Iris pigment epithelial cell (primary cell): ENCODE data around the gene CRYZL1.
"Not testable (repeated sequence)": the region's sequence is repeated elsewhere in the genome, so short reads cannot be mapped to it uniquely, and the experiment has no call there.

Experiments used
- DNase-seq: peaks from one replicate; pipeline ENCODE4 v3.0.0-alpha.2; 2011; ENCODE audit warnings: low read depth

CRYZL1 gene

DNA sequence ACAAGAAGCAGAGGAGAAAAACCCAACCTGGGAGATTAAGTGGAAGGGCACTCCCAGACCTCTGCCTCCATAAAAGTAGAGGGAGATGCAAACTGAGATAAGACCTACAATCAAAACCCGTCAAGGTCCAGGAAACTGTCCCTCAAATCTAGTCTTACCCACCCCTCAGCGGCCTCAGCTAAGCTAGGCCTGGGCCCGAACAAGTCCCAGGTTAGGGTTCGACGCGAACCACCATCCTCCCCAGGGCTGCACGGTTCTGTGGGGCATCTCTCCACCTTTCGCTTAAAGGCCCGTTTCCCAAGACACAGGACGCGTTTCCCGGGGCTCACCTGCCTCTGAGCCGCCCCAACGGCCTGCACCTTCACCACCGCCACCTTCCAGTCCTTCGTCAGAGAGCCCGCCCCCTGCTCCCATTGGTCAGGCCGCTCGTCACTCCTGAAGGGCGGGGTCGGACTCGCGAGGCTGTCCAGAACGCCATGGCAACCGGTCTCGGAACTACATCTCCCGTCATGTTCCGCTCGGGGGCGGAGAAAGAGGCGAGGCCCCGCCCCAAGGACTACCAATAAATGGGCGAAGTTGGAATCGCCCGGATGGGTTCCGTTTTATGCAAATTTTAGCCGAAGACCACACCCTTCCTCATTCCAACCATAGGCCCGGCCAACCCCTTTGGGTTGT, at the start of gene CRYZL1:
CRYZL1 (minus strand) TSS at position 390 of the 675 bp plus-strand sequence. CDS start 10,190 bp downstream, outside the sequence.
- peak; percentile 100 for DNase-seq

DNA sequence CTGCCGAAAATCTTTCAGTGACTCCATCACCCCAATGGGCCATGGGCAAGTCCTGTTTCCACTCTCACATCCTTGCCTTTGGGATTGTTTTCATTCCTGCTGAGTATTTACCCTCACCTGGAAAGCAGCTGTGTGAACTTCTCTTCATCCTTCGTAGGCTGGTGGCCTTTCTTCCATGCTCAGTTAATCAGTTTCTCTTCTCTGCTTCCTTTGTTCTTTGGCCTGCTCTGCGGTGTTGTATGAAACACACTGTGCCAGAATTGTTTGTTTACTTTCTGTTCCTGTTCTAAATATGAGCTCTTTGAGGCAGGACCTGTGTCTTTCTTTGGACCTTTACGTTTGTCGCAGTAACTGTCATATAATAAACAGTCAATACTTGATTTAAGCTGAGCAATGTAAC, 49.3 kb upstream of the CRYZL1 start:
- DNase-seq, result no peak

DNA sequence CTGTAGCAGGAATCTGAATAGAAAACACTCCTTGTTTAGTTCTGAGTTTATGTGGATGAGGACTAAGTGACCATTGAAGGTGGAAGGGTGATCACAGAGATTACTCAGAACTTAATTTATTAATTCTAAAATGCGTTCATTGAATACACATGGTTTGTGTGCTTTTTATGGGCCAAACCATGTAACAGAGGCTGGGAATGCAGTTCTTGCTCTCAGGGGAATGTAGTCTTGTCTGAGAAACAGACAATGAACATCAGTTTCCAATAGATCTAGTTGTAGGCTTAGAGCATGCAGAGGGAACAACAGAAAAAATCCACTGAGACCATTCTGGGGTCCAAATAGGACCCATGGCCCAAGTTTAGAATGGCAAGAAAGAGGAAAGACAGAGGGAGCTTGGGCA, 46.8 kb upstream of the CRYZL1 start:
- no peak for DNase-seq

DNA sequence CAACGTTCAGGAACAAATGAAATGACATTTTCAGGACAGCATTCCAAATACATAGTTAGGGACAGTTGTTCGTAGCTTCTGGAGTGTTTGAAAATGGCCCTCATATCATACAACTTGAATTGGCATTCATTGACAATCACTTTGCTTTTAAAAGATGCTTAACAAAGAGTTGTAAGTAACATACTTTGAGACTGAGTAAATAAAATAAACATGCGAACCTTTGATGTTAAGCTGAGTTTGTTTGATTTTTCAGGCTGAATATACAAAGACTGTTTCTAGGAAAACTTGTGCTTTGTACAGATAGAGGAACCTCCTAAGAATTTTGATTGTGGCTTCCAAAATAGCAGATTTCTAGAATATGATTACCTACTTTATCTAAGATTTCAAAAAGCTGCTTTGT, 46.1 kb upstream of the CRYZL1 start:
- no peak for DNase-seq

GRCh38 chr21:33686386-33686785, 44.8 kb upstream of the CRYZL1 start:
- DNase-seq, result no peak

DNA sequence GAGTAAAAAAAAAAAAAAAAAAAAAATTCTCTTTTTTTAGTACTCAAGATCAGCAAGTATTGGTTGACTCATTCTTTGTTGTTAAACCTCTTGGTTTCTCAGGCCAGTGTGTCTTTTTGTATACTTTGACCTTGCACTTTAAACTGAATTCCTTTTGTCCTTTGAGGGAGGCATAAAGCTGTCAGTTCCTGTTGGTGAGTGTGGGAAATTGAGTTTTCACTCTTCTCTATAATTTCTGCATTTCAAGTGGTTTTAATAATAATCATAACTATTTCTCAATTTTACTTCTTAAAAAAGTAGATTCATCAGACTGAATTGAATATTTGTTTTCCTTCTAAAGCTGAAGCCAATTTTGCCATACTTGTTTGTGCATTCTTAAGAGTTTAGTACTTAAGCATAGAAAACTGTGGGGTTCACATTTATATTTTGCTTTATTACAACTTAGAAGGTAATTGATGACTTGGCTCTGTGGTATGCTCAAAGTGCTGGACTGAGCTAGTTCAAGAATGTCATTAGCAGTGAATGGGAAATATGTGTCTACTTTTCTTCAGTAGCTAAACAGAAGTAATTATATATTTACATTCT, 44.2 kb upstream of the CRYZL1 start:
- DNase-seq, result peak; percentile 85

DNA sequence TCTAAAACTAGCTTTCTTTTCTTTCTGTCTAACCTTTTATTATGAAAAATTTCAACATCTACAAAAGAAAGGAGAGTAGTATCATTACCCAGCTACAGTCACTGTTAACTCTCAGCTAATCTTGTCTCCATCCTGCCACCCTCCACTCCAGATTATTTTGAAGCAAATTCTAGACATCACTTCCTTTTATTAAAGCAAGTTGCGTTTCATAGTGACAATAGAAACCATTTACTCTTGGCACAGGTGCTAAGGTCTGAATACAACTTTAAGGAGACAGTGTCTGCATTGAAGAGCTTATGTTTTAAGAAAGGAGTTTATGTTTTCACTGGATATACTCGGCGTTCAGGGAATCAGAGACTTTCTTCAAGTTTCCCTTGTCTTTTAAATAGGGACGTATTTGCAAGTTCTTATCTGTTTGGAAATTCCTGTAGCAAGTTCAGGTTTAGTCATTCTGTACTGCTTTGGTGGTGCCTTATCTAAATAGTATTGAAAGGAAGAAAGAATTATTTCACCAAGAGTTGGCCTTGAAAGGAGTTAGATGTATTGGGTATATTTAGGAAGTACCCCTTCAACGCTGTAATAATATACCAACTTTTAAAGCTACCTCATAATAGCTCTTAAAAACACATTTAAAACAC, 43.5 kb upstream of the CRYZL1 start:
- peak; percentile 66 for DNase-seq

- no peak for DNase-seq
Observed at GRCh38 chr21:33684068-33684467, 42.5 kb upstream of the CRYZL1 start.

DNA sequence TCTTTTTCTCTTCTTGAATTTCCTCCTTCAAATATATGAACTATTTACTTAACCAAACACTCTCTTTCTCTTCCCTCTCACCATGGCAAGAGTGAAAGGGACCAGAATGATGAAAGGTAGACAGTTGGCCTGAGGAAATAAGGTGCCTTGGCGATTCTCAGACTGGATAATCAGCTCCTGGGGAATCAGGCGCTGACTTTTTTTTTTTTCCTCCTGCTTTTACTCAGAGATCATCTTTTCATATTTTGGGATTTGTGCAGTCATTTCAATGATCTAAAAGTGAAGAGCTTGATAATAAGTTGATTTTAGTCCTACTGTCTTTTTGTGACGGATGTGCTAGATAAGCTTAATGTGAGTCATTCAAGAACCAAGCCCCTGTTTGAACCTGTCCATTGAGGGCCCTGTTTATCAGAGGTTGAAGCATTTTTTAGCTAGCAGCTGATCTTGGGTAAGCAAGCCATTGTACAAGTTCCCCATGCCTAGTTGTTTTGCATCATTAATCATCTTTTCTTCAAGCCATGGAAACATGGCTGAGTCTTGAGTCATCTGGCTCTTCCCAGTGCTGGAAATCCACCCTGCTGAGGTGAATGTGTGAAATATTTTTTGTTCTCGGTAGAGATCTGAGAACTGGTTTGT, 41.6 kb upstream of the CRYZL1 start:
- peak; percentile 99 for DNase-seq

DNA sequence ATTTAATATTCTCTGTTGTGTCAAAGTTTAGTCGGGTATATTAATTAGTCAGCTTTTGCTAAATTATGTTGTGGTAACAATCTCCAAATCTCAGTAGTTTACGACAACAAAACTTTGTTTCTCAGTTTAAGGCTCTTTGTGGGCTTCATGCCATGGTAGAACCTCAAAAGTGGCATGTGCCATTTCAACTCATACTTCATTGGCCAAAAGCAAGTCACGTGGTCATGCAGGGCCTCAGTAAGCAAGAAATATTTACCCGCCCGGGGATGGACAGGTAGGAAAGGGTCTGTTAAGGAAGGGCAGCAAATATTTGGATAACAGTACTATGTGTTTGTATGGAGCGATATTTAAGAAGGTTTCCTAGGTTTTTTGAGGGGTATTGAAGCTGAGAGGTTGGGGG, 39.3 kb upstream of the CRYZL1 start:
- DNase-seq, result no peak

DNA sequence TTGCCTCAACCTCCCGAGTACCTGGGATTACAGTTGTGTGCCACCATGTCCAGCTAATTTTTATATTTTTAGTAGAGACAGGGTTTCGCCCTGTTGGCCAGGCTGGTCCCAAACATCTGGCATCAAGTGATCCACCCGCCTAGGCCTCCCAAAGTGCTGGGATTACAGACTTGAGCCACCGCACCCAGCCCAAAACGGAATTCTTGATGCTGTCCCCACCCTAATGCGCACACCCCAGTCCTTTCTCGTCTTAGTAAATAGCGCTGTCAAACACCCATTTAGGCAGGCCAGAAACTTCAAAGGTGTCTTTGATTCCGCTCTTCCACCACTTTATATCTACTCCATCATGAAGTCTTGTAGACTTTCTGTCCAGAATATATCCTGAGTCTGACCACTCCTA, 35.9 kb upstream of the CRYZL1 start:
- no peak for DNase-seq

DNA sequence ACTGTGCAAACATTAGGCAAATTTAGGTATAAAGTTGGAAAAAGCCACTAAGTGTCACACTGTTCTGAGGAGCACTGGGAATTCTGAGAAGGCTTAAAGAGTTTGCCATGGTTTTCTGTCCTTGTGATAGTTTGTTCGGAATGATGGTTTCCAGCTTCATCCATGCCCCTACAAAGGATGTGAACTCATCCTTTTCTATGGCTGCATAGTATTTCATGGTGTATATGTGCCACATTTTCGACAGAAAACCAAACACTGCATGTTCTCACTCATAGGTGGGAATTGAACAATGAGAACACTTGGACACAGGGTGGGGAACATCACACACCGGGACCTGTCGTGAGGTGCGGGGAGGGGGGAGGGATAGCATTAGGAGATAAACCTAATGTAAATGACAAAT, 35.1 kb upstream of the CRYZL1 start:
- DNase-seq, result not testable (repeated sequence)

GRCh38 chr21:33674226-33674625, 32.7 kb upstream of the CRYZL1 start:
- DNase-seq, result no peak

GRCh38 chr21:33673473-33673872, 31.9 kb upstream of the CRYZL1 start:
- no peak for DNase-seq

DNA sequence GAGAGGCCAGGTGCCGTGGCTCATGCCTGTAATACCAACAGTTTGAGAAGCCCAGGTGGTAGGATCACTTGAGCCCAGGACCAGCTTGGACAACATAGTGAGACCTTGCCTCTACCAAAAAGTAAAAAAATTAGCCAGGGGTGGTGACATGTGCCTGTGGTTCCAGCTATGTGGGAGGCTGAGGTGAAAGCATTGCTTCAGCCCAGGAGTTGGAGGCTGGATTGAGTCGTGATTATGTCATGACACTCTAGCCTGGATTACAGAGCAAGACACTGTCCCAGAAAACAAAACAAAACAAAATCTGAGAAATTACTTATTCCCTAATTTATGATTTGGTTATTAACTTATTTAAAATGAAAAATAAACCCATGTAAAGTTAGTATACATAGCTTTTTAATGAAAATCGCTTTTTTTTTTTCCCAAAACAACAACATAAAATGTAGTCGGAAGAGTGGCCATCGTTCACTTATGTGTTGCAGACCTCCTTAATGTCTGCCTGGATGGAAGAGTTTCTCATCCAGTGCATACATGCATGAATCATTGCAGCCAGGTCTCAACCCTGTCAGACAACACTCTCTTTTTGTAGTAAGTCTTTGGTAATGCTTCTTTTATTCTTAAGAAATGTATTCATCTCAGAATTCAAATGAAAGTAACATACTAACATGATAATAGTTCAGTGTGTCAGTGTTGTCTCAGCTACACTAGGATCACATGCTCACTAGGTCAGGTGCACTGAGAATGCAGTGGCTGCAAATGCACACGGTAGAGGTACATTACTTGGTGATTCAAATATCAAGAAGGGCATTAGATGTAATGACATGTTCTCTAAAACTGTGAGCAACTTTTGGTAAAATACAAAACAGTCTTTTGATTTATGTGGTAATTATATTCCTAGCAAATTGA, 28.8 kb upstream of the CRYZL1 start:
- DNase-seq, result no peak

GRCh38 chr21:33668620-33669019, 27.1 kb upstream of the CRYZL1 start:
- no peak for DNase-seq

DNA sequence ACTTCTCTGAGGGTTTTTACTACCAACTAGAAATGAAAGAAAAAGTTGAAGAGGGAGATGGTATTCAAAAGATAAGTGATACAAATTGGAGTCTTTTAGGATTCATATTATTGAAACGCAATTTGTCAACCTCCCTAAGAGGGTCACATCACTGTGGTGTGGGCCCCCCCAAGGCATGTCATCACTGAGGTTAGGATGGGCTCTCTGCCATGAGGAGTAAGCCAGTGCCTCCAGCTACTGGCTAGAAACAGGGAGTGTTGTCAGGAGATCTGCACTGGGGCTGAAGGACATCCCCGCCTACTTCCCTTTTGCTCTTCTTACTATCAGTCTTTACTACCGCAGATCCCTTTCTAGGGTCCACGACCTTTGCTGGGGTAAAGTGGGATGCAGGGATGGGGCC, 26.6 kb upstream of the CRYZL1 start:
- DNase-seq, result peak; percentile 63

GRCh38 chr21:33667636-33668035, 26.1 kb upstream of the CRYZL1 start:
- no peak for DNase-seq

DNA sequence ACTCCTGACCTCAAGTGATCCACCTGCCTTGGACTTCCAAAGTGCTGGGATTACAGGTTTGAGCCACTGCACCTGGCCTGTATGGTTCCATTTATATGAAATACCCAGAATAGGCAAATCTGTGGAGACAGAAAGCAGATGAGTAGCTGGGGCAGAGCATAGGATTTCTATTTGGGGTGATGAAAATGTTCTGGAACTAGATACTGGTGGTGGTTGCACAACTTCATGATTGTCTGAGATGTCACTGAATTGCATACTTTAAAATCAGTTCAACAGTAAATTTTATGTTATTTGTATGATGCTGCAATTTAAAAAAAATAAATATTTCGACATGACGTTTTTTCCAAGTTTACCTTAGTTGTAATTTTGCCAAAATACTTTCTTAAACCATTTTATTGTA, 24.6 kb upstream of the CRYZL1 start:
- DNase-seq, result peak; percentile 64

- DNase-seq, result no peak
Observed at GRCh38 chr21:33664135-33664534, 22.6 kb upstream of the CRYZL1 start.

- DNase-seq, result no peak
Observed at GRCh38 chr21:33663241-33663640, 21.7 kb upstream of the CRYZL1 start.

DNA sequence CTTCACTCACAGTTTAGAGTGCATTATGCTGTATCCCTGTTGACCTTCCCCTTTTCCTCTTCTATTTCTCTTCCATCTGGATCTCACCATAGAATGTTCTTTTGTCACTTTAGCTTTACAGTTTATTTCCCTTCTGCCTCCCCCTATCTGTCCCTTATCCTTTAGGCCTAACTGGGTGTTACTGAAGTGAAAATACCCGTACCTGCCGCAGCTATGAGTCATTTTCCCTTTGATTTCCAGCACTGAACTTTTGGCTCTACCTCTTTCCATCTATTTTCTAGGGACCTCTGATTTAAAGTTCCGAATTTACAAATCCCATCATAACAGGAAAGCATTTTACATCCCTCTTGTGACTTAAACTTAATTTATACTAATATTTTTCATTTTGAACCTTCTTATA, 20.5 kb upstream of the CRYZL1 start:
- no peak for DNase-seq
